D721Med (cell line): ENCODE measurements around the gene PGAM5.

ENCODE experiments used
- DNase-seq: peaks from one replicate; pipeline ENCODE4 v3.0.0; 2011; ENCODE audit warnings: low spot score; ENCODE audit not compliant: insufficient read length
- FAIRE-seq: peaks from 2 replicates; lab custom pipeline; 2011; peaks lifted over from hg19 to GRCh38; lab: Jason Lieb, UNC
- TF ChIP-seq, protein P1 (sequence below): IDR thresholded peaks from 2 replicates; pipeline ENCODE4 v1.5.1; 2012; ENCODE audit warnings: mild to moderate bottlenecking, control low read depth; ENCODE audit not compliant: insufficient read depth; ENCODE audit errors: missing control alignments

The PGAM5 gene

DNA sequence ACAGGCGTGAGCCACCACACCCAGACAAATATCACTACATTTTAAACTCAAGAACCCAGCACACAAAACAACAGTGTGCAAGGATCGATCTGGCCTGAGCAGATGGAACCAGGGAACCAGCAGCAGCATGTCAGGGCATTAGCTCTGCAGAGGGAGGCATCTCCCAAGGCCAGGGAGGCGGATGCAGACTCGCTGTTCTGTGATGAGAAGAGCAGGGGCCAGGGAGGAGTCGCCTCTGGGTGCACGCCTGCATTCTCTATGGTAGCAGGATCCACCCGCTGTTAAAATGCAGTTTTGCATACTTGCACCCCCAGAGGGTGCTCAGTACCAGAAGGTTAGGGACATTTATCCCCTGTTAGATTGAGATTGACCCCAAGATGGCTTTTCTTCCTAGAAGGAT lies 17.9 kb downstream of the PGAM5 start:
- DNase-seq = no peak
- no peak for FAIRE-seq
- TF ChIP-seq, protein P1, sequence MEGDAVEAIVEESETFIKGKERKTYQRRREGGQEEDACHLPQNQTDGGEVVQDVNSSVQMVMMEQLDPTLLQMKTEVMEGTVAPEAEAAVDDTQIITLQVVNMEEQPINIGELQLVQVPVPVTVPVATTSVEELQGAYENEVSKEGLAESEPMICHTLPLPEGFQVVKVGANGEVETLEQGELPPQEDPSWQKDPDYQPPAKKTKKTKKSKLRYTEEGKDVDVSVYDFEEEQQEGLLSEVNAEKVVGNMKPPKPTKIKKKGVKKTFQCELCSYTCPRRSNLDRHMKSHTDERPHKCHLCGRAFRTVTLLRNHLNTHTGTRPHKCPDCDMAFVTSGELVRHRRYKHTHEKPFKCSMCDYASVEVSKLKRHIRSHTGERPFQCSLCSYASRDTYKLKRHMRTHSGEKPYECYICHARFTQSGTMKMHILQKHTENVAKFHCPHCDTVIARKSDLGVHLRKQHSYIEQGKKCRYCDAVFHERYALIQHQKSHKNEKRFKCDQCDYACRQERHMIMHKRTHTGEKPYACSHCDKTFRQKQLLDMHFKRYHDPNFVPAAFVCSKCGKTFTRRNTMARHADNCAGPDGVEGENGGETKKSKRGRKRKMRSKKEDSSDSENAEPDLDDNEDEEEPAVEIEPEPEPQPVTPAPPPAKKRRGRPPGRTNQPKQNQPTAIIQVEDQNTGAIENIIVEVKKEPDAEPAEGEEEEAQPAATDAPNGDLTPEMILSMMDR = no peak

DNA sequence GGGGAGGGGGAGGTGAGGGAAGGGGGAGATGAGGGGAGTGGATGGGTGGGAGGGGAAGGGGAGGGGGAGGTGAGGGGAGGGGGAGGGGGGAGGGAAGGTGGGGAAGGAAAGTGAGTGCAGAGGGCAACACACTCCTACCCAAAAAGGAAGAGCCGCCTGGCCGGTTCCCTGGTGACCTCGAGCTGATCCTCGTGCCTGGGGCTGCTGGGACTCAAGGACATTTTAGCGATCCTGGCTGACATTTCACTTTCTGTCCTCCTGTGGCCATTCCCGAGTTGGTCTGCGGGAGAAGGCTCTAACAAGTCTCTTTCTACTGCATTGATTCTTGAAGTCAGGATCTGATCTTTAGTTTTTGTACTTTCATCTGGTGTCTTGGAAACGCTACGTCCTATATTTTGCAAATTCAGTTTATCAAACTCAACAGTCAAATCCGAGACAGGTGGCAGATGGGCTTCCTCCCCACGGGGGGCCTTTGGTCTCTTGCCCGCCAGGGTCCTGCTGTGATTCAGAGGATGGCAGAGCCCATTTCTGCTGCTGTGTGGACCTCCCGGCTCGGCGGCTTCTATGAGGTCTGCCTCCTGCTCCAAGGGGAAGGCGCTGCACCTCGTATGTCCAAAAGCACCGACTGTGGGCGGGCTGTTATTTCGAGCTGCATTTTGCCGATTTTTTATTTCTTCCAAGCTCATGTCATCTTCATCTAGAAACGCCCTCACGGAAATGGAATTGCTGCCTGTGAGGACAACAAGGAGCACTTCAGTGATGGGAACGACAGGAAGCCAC lies 19.1 kb downstream of the PGAM5 start:
- DNase-seq = no peak
- TF ChIP-seq, protein P1 = no peak
- FAIRE-seq = no peak

DNA sequence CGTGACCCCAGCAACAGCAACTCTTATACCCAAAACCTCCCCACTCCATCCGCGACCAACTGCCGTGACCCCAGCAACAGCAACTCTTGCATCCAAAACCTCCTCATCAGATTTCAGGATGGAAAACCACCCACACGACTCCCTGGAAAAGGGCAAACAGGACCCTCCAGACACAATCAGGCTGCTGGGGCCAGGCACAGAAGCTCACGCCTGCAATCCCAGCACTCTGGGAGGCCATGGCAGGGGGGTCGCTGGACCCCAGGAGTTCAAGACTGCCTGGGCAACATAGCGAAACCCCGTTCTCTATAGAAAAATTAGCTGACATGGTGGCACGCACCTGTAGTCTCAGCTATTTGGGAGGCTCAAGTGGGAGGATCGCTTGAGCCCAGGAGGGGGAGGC lies 19.7 kb downstream of the PGAM5 start:
- FAIRE-seq = no peak
- TF ChIP-seq, protein P1 = no peak
- DNase-seq = no peak

DNA sequence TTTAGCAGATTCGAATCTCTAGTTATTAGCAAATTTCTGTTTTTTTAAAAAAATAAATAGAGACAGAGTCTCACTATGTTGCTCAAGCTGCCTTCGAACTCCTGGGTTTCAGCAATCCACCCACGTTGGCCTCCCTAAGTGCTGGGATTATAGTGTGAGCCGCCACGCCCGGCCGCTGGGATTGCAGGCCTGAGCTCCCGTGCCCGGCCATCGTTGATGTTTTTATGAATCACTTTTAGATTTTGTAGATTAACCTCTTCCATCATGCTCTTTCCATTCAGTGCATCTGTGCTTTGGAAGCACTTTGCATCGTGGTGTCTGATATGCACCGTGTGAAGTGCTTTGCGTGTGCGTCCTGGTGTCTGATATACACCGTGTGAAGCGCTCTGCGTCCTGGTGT lies 20.9 kb downstream of the PGAM5 start:
- TF ChIP-seq, protein P1 = no peak
- DNase-seq (no peak), FAIRE-seq (no peak)

DNA sequence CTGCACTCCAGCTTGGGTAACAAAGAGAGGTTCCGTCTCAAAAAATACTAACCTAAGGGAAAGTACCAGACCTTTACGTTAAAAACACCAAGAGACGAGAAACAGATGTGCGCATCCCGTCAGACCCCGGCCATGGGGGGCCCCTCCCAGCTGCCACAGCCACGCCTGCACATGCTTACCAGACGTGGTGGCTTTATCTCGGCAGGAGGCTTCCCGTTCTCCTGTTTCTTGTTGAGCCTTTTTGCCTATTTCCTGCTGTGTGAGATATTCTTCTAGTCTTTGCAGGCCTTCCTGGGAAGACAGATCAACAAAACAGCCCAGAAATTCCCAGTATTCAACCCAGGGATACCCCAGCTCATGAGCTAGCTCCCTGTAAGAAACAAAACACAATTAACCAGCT lies 23.6 kb downstream of the PGAM5 start:
- FAIRE-seq (no peak), DNase-seq (no peak)
- TF ChIP-seq, protein P1 = no peak

DNA sequence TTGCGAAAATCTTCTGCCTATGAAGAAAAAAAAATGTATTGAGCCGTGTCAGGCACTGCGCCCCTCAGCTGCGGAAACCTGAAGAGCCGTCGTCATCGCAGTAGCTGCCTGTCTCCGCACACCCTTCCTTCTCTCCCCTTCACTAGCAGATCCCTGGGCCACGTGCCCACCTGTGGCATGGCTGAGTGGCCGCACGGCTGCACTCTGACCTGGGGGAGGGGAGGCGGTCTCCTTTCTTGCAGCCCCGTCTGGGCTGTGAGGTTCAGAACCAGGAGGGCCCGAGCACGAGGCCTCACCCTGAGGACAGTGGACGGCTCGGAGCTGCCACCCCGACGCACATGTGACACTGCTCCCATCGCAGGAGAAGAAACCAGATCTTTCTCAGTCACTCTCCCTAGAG lies 24.9 kb downstream of the PGAM5 start:
- TF ChIP-seq, protein P1 = no peak
- no peak for DNase-seq
- FAIRE-seq = no peak

DNA sequence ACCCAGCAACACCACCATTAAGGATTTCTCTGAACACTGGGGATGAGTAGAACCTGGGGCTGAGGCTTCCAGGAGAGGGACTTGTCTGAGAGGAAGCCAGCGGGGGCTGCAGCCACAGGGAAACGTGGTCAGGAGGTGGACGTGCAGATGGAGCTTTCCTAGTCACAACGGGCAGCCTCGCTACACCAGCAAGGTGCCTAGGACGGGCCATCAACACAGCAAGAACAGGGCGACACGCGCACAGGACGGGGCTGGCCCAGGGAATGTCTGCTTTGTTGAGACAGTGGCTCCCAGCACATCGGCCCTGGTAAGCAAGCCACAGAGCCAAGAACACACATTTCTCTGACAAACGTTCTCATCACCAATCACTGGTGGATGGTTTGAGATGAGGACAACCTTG lies 25.7 kb downstream of the PGAM5 start:
- DNase-seq = no peak
- TF ChIP-seq, protein P1 = no peak
- FAIRE-seq = no peak
